CD4-positive, alpha-beta T cell (primary cell): ENCODE results near the gene VIM. TPM values are rescaled to one million over a fixed set of nuclear protein-coding genes. Genes with fewer than 3 reads are reported as not detected.

Experiments
- ATAC-seq: fragments of 200-7000 bp; cut with Tn5 transposase; one replicate; pipeline ENCODE4 v1.10.0; 2022; ENCODE audit warnings: mild to moderate bottlenecking; ENCODE audit not compliant: poor library complexity
- CTCF ChIA-PET: fragments of 350-600 bp; sonication (Branson Sonifier 250); formaldehyde crosslinking; loops from one replicate; lab custom pipeline; 2021; ENCODE audit warnings: antibody characterized with exemption, inconsistent platforms; lab: Charles Lee
- POLR2A ChIA-PET: fragments of 350-600 bp; sonication (Branson Sonifier 250); formaldehyde crosslinking; loops from one replicate; lab custom pipeline; 2021; ENCODE audit warnings: antibody characterized with exemption, inconsistent platforms; lab: Charles Lee
- DNase-seq, 14 experiments: peaks; one replicate each; pipeline ENCODE4 v3.0.0-alpha.2; 2013 to 2020; ENCODE audit warnings: mixed read lengths in 2 of 14
- H3K27ac ChIP-seq, 2 donors: one replicate each; pipeline versions ENCODE4 v1.5.1 to v1.7.0; 2013; ENCODE audit warnings: low read length in 2 of 2, low read depth in 1 of 2, mild to moderate bottlenecking in 1 of 2
- H3K27me3 ChIP-seq, 2 experiments: 1 replicate in 1 of 2; 2 replicates in 1 of 2; pipeline versions ENCODE4 v1.6.1 to v1.7.0; 2013; ENCODE audit warnings: low read length in 2 of 2, control low read depth in 1 of 2, mild to moderate bottlenecking in 1 of 2, moderate library complexity in 1 of 2; ENCODE audit not compliant: insufficient read depth in 2 of 2, control insufficient read depth in 1 of 2
- H3K36me3 ChIP-seq: one replicate; pipeline ENCODE4 v1.6.1; 2013; ENCODE audit warnings: low read length, control low read depth; ENCODE audit not compliant: insufficient read depth
- H3K4me1 ChIP-seq: one replicate; pipeline ENCODE4 v1.6.1; 2013; ENCODE audit warnings: low read length, control low read depth; ENCODE audit not compliant: insufficient read depth
- H3K4me3 ChIP-seq: one replicate; pipeline ENCODE4 v1.5.1; 2013; ENCODE audit warnings: mild to moderate bottlenecking, low read length, moderate library complexity
- H3K9me3 ChIP-seq, 2 experiments: 1 replicate in 1 of 2; 2 replicates in 1 of 2; pipeline versions ENCODE4 v1.6.1 to v1.7.0; 2013; ENCODE audit warnings: low read length in 2 of 2, mild to moderate bottlenecking in 2 of 2, control low read depth in 1 of 2, moderate library complexity in 1 of 2; ENCODE audit not compliant: control insufficient read depth in 1 of 2, insufficient read depth in 1 of 2
- H3K27ac Mint-ChIP-seq: one replicate; pipeline ENCODE4 v1.8.0; 2020; ENCODE audit warnings: mixed read lengths
- H3K27me3 Mint-ChIP-seq: one replicate; pipeline ENCODE4 v1.8.0; 2021; ENCODE audit warnings: mixed read lengths
- H3K36me3 Mint-ChIP-seq: one replicate; pipeline ENCODE4 v1.8.0; 2021; ENCODE audit warnings: low read depth, mixed read lengths
- H3K4me1 Mint-ChIP-seq: one replicate; pipeline ENCODE4 v1.8.0; 2021; ENCODE audit warnings: low read depth, mixed read lengths
- H3K4me3 Mint-ChIP-seq: one replicate; pipeline ENCODE4 v1.8.0; 2020; ENCODE audit warnings: mild to moderate bottlenecking, mixed read lengths
- H3K9me3 Mint-ChIP-seq: one replicate; pipeline ENCODE4 v1.8.0; 2020; ENCODE audit warnings: mixed read lengths
- CTCF ChIP-seq: fragments of 200-600 bp; IDR thresholded peaks from one replicate; pipeline ENCODE4 v1.8.0; 2022; ENCODE audit warnings: antibody characterized with exemption, mild to moderate bottlenecking
- intact Hi-C, 2 experiments: fragments of 100-400 bp; cut with DNase I in 1 of 2; cut with micrococcal nuclease in 1 of 2; formaldehyde crosslinking; loops; one replicate each; pipeline versions ENCODE4 v1.15.1 to v1.9.0; 2023 to 2025; cut with DNase I, micrococcal nuclease
- total RNA-seq, 174 experiments: library from RNA in 2 of 174; stranded (reverse) in 2 of 174; gene quantifications; one replicate each; pipeline ENCODE4 v1.2.3 and lab custom pipeline; 2021 to 2026

VIM gene
- total RNA-seq, 2 experiments from 2014 or later, result 1,576 to 1,603 TPM

- DNase-seq (no peak), ATAC-seq (no peak)
- TF ChIP-seq CTCF, result no peak
- CTCF ChIA-PET, result no interaction called here
- Histone ChIP-seq H3K27me3 (peaks cover 2 to 6% of the 10 kb centered on the region in 2 experiments), H3K9me3 (peaks cover 0 to 8% of the 10 kb centered on the region in 2 experiments), H3K4me3 (no peak overlapping the region), H3K4me1 (no peaks in the 10 kb centered on the region), H3K36me3 (no peaks in the 10 kb centered on the region), H3K27ac (no peak overlapping the region)
- Mint-ChIP-seq H3K4me3 (no peak overlapping the region), H3K9me3 (no peaks in the 10 kb centered on the region), H3K27me3 (peaks cover 10% of the 10 kb centered on the region), H3K4me1 (no peaks in the 10 kb centered on the region), H3K27ac (no peak overlapping the region), H3K36me3 (no peaks in the 10 kb centered on the region)
- intact Hi-C loops, result no loop called here
- POLR2A ChIA-PET, result no interaction called here
Observed at GRCh38 chr10:17273403-17273802, 45.4 kb downstream of the VIM start.

- Histone ChIP-seq H3K36me3 (no peaks in the 10 kb centered on the region), H3K9me3 (peaks cover 0 to 8% of the 10 kb centered on the region in 2 experiments), H3K27me3 (peaks cover 0 to 6% of the 10 kb centered on the region in 2 experiments), H3K27ac (no peak overlapping the region), H3K4me1 (no peaks in the 10 kb centered on the region), H3K4me3 (no peak overlapping the region)
- ChIA-PET CTCF (no interaction called here), POLR2A (no interaction called here)
- no peak for TF ChIP-seq CTCF
- peaks cover 4% of the 10 kb centered on the region for H3K9me3 Mint-ChIP-seq
- no peak overlapping the region for H3K4me3 Mint-ChIP-seq
- peaks cover 7% of the 10 kb centered on the region for H3K27me3 Mint-ChIP-seq
- H3K4me1 Mint-ChIP-seq, result no peaks in the 10 kb centered on the region
- peaks cover 3% of the 10 kb centered on the region for H3K36me3 Mint-ChIP-seq
- ATAC-seq (no peak), DNase-seq (no peak)
- no peak overlapping the region for H3K27ac Mint-ChIP-seq
- intact Hi-C loops, result no loop called here
Observed at GRCh38 chr10:17276756-17277424, 48.8 kb downstream of the VIM start.

GRCh38 chr10:17278607-17279240, 50.7 kb downstream of the VIM start:
- no peak overlapping the region for H3K27ac ChIP-seq
- no peak for TF ChIP-seq CTCF
- H3K4me1 ChIP-seq, result no peaks in the 10 kb centered on the region
- DNase-seq, result no peak
- Mint-ChIP-seq H3K36me3 (peaks cover 6% of the 10 kb centered on the region), H3K9me3 (peaks cover 11% of the 10 kb centered on the region), H3K27me3 (peaks cover 7% of the 10 kb centered on the region), H3K27ac (no peak overlapping the region), H3K4me1 (no peaks in the 10 kb centered on the region), H3K4me3 (no peak overlapping the region)
- peaks cover 8 to 21% of the 10 kb centered on the region in 2 experiments for H3K9me3 ChIP-seq
- ChIA-PET CTCF (no interaction called here), POLR2A (no interaction called here)
- intact Hi-C loops, result no loop called here
- no peak for ATAC-seq
- H3K27me3 ChIP-seq, result peaks cover 0 to 6% of the 10 kb centered on the region in 2 experiments
- no peak overlapping the region for H3K4me3 ChIP-seq
- no peaks in the 10 kb centered on the region for H3K36me3 ChIP-seq
